ENCODE results near the gene C1orf53. TPM values are rescaled to one million over a fixed set of nuclear protein-coding genes. Genes with fewer than 3 reads are reported as not detected.

The C1orf53 gene
- total RNA-seq, 1 donor from 2014 or later, result 4.0 TPM

- no peak for DNase-seq (ENCODE audit: low read depth, low spot score)
Observed at GRCh38 chr1:197955486-197956394, 53.3 kb downstream of the C1orf53 start.

Other genes starting within 250 kb of the C1orf53 start
- 3.8 and 4.4 TPM in 2 replicates for gene DENND1B, start 127.2 kb upstream of the C1orf53 start, total RNA-seq
- 0.11 and 0.20 TPM in 2 replicates for gene LHX9, start 14.7 kb downstream of the C1orf53 start, total RNA-seq